ENCODE measurements around the gene ANKRD10. TPM values are rescaled to one million over a fixed set of nuclear protein-coding genes. Genes with fewer than 3 reads are reported as not detected.

The ANKRD10 gene
- total RNA-seq, 1 donor from 2014 or later = 157 TPM

GRCh38 chr13:110963554-110963970 lies 48.7 kb upstream of the ANKRD10 start:
- no peak overlapping the region for H3K4me3 Mint-ChIP-seq (ENCODE audit: unreplicated experiment)
- H3K79me2 ChIP-seq (ENCODE audit: insufficient read depth, low read length) = no peaks in the 10 kb centered on the region
- H3K27me3 ChIP-seq (ENCODE audit: insufficient read depth, low read length) = no peaks in the 10 kb centered on the region
- H3K4me1 Mint-ChIP-seq (ENCODE audit: low read depth, unreplicated experiment) = peaks cover 20% of the 10 kb centered on the region
- no peak overlapping the region for H3K9ac ChIP-seq (ENCODE audit: low read length)
- no peaks in the 10 kb centered on the region for H3K36me3 ChIP-seq (ENCODE audit: insufficient read depth, low read length)
- no peak overlapping the region for H3K27ac Mint-ChIP-seq (ENCODE audit: unreplicated experiment)
- peaks cover 31% of the 10 kb centered on the region for H3K9me3 Mint-ChIP-seq (ENCODE audit: unreplicated experiment)
- H3K27ac ChIP-seq (ENCODE audit: low read depth, low read length) = no peak overlapping the region
- no peak for FAIRE-seq
- TF ChIP-seq EZH2 (IDR thresholded peaks at IDR 0.05; ENCODE audit: insufficient read depth, low read length) = no peak
- no peak for TF ChIP-seq CTCF (IDR thresholded peaks at IDR 0.05; ENCODE audit: insufficient read depth, low read depth, low read length)
- H2AFZ ChIP-seq (ENCODE audit: low read depth, low read length) = no peak overlapping the region
- H3K27me3 Mint-ChIP-seq (ENCODE audit: low read depth, unreplicated experiment) = no peaks in the 10 kb centered on the region
- peaks cover 10% of the 10 kb centered on the region for H3K36me3 Mint-ChIP-seq (ENCODE audit: low read depth, unreplicated experiment)
- peaks cover 7% of the 10 kb centered on the region for H3K9me3 ChIP-seq (ENCODE audit: insufficient read depth, low read depth, low read length)
- no peaks in the 10 kb centered on the region for H4K20me1 ChIP-seq (ENCODE audit: insufficient read depth, low read length)
- no peak overlapping the region for H3K4me3 ChIP-seq (ENCODE audit: insufficient read depth, low read depth, low read length)
- no peaks in the 10 kb centered on the region for H3K4me1 ChIP-seq (ENCODE audit: insufficient read depth, low read length)
- DNase-seq (ENCODE audit: low read depth) = no peak
- H3K4me2 ChIP-seq (ENCODE audit: low read length) = no peak overlapping the region

DNA sequence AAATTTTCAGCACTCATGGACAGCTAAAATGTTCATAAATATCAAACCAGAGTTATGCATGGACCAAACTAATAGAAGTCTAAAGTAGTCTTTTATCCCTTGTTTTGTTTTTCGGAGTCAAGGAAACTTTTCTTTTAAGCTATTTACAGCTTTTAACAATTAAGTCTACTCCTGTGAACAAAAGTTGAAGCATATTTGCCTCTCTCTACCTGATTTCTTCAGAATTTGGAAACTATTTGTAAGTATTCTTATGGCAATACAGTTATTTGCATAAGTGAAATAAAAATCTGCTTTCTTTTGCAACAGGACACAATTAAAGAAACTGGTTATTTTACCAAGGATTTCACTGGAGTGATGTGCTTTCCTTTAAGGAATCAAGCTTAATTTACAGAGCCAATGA lies 47.1 kb upstream of the ANKRD10 start:
- H3K4me3 Mint-ChIP-seq (ENCODE audit: unreplicated experiment) = no peak overlapping the region
- peaks cover 24% of the 10 kb centered on the region for H3K9me3 Mint-ChIP-seq (ENCODE audit: unreplicated experiment)
- H3K4me1 Mint-ChIP-seq (ENCODE audit: low read depth, unreplicated experiment) = peaks cover 25% of the 10 kb centered on the region
- Histone ChIP-seq H2AFZ (ENCODE audit: low read depth, low read length) (no peak overlapping the region), H4K20me1 (ENCODE audit: insufficient read depth, low read length) (no peaks in the 10 kb centered on the region), H3K9me3 (ENCODE audit: insufficient read depth, low read depth, low read length) (peaks cover 7% of the 10 kb centered on the region), H3K4me2 (ENCODE audit: low read length) (no peak overlapping the region), H3K4me3 (ENCODE audit: insufficient read depth, low read depth, low read length) (no peak overlapping the region), H3K36me3 (ENCODE audit: insufficient read depth, low read length) (no peaks in the 10 kb centered on the region), H3K27me3 (ENCODE audit: insufficient read depth, low read length) (no peaks in the 10 kb centered on the region), H3K9ac (ENCODE audit: low read length) (no peak overlapping the region), H3K79me2 (ENCODE audit: insufficient read depth, low read length) (no peaks in the 10 kb centered on the region), H3K27ac (ENCODE audit: low read depth, low read length) (no peak overlapping the region), H3K4me1 (ENCODE audit: insufficient read depth, low read length) (no peaks in the 10 kb centered on the region)
- H3K36me3 Mint-ChIP-seq (ENCODE audit: low read depth, unreplicated experiment) = peaks cover 3% of the 10 kb centered on the region
- DNase-seq (ENCODE audit: low read depth) (no peak), FAIRE-seq (no peak)
- TF ChIP-seq CTCF (IDR thresholded peaks at IDR 0.05; ENCODE audit: insufficient read depth, low read depth, low read length) = no peak
- TF ChIP-seq EZH2 (IDR thresholded peaks at IDR 0.05; ENCODE audit: insufficient read depth, low read length) = no peak
- H3K27ac Mint-ChIP-seq (ENCODE audit: unreplicated experiment) = no peak overlapping the region
- no peaks in the 10 kb centered on the region for H3K27me3 Mint-ChIP-seq (ENCODE audit: low read depth, unreplicated experiment)

- Histone ChIP-seq H3K9me3 (ENCODE audit: insufficient read depth, low read depth, low read length) (no peaks in the 10 kb centered on the region), H3K4me1 (ENCODE audit: insufficient read depth, low read length) (no peaks in the 10 kb centered on the region), H3K36me3 (ENCODE audit: insufficient read depth, low read length) (no peaks in the 10 kb centered on the region), H3K4me2 (ENCODE audit: low read length) (no peak overlapping the region), H3K27ac (ENCODE audit: low read depth, low read length) (no peak overlapping the region), H3K4me3 (ENCODE audit: insufficient read depth, low read depth, low read length) (no peak overlapping the region), H3K9ac (ENCODE audit: low read length) (no peak overlapping the region), H2AFZ (ENCODE audit: low read depth, low read length) (no peak overlapping the region), H4K20me1 (ENCODE audit: insufficient read depth, low read length) (no peaks in the 10 kb centered on the region), H3K79me2 (ENCODE audit: insufficient read depth, low read length) (no peaks in the 10 kb centered on the region), H3K27me3 (ENCODE audit: insufficient read depth, low read length) (no peaks in the 10 kb centered on the region)
- no peak for TF ChIP-seq EZH2 (IDR thresholded peaks at IDR 0.05; ENCODE audit: insufficient read depth, low read length)
- TF ChIP-seq CTCF (IDR thresholded peaks at IDR 0.05; ENCODE audit: insufficient read depth, low read depth, low read length) = no peak
- Mint-ChIP-seq H3K36me3 (ENCODE audit: low read depth, unreplicated experiment) (peaks cover under 1% of the 10 kb centered on the region), H3K27me3 (ENCODE audit: low read depth, unreplicated experiment) (no peaks in the 10 kb centered on the region), H3K9me3 (ENCODE audit: unreplicated experiment) (peaks cover 14% of the 10 kb centered on the region), H3K4me3 (ENCODE audit: unreplicated experiment) (no peak overlapping the region), H3K4me1 (ENCODE audit: low read depth, unreplicated experiment) (peaks cover 24% of the 10 kb centered on the region), H3K27ac (ENCODE audit: unreplicated experiment) (no peak overlapping the region)
- no peak for FAIRE-seq
- DNase-seq (ENCODE audit: low read depth) = no peak
These were observed 45.3 kb upstream of the ANKRD10 start for GRCh38 chr13:110960204-110960603.
